Ovary (tissue), 9 donors: ENCODE measurements around the gene DYRK3. TPM values are rescaled to one million over a fixed set of nuclear protein-coding genes. Genes with fewer than 3 reads are reported as not detected.

ENCODE experiments used
- DNase-seq, 5 donors: peaks; one replicate each; pipeline ENCODE4 v3.0.0-alpha.2; 2019 to 2020
- H3K27ac ChIP-seq, 2 donors: fragments of 200-600 bp; one replicate each; pipeline versions ENCODE4 v1.5.1 to v1.8.0; 2019 to 2022
- H3K27me3 ChIP-seq: fragments of 200-600 bp; one replicate; pipeline ENCODE4 v1.8.0; 2022
- H3K36me3 ChIP-seq: fragments of 200-600 bp; sonication (generic); one replicate; pipeline ENCODE4 v1.5.1; 2019
- H3K4me1 ChIP-seq: one replicate; pipeline ENCODE4 v1.8.1; 2013; ENCODE audit warnings: mild to moderate bottlenecking, moderate library complexity; ENCODE audit not compliant: insufficient read depth
- H3K4me3 ChIP-seq: fragments of 200-600 bp; sonication (generic); one replicate; pipeline ENCODE4 v1.5.1; 2017
- H3K9me3 ChIP-seq, 2 donors: fragments of 200-600 bp in 1 of 2; sonication (generic) in 1 of 2; one replicate each; pipeline versions ENCODE4 v1.5.1 to v1.8.1; 2013 to 2019; ENCODE audit warnings: mild to moderate bottlenecking in 1 of 2, moderate library complexity in 1 of 2
- EP300 ChIP-seq: sonication (generic); formaldehyde crosslinking; IDR thresholded peaks from one replicate; pipeline ENCODE4 v1.6.1; 2017; ENCODE audit warnings: antibody characterized with exemption
- POLR2A ChIP-seq: fragments of 450-650 bp; IDR thresholded peaks from one replicate; pipeline ENCODE4 v1.6.1; 2017; ENCODE audit warnings: antibody characterized with exemption, mild to moderate bottlenecking, moderate library complexity
- WGBS, 3 donors: extraction: QIAGEN DNeasy Blood & Tissue Kit in 1 of 3; methylation state at CpG; one replicate each; pipeline versions ENCODE4 v1.1.5 to v1.1.7; 2013 to 2017; 5-methylcytosine and 5-hydroxymethylcytosine counted together
- intact Hi-C, 4 donors: fragments of 100-400 bp; cut with DNase I; formaldehyde crosslinking; loops; one replicate each; pipeline versions ENCODE4 v1.11.0 to v1.15.1; 2022 to 2023
- polyA plus RNA-seq, 2 donors: library from polyadenylated mRNA; stranded (reverse); fragments of 200-250 nt in 1 of 2; fragments of 350-450 nt in 1 of 2; fragmentation: Illumina TruSeq in 1 of 2; extraction: RNeasy Lipid Tissue Mini Kit (QIAGEN cat#74804) in 1 of 2; gene quantifications; one replicate each; pipeline ENCODE4 v1.2.3, GENCODE V29; 2013 to 2014
- total RNA-seq, 7 donors: library from RNA; depleted of rRNA in 2 of 7; stranded (reverse); fragments of >200 nt in 2 of 7; fragmentation: NEBNext Ultra II Directional in 3 of 7; extraction: Animal tissue kit (Norgen Biotek cat#: 25700) in 3 of 7; gene quantifications; one replicate each; pipeline versions ENCODE4 v1.1.0 to v1.2.4, GENCODE V29; 2016 to 2023
- TF ChIP-seq, protein P1 (sequence below), 3 donors: fragments of 450-650 bp in 2 of 3; fragments of 200-600 bp in 1 of 3; IDR thresholded peaks; one replicate each; pipeline versions ENCODE4 v1.5.1 to v1.8.0; 2016 to 2022; ENCODE audit warnings: antibody characterized with exemption in 3 of 3, mild to moderate bottlenecking in 1 of 3
- donor health status: DM: no; HTN: no; CAD: no; lungs with moderate emphysema.
- donor health status: DM: no; HTN: no; CAD: no.
- donor health status: Bipolar disorder and iron deficiency.
- donor health status: DM: yes; HTN: yes; CAD: no.
- donor health status: DM: no; HTN: no; CAD: no.
- donor health status: DM: yes; HTN: yes; CAD: no.

DYRK3 gene
- total and polyA plus RNA-seq, 9 donors: 5.5 to 16.2 (median 10.1) TPM

DNA sequence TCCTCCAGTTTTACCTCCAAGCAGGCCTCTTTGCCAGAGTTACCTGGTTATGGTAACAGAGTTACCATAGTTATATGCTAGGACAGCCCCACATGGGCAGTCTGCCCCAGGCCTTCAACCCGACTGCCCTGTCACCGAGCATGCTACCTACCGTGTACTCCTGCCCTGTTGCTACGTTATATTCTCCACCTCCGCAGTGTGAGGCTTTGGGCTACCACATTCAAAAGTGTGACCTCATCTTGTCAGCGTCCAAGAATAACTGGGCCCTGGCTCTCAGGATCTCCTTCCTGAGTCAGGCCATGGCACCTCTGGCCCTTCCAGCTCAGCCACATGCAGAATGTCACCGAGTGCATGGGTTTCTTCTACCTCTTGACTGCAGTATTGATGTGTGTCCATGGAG is 58.3 kb downstream of the DYRK3 start:
- H3K4me1 ChIP-seq: peaks cover 40% of the 10 kb centered on the region
- no peaks in the 10 kb centered on the region for H3K36me3 ChIP-seq
- 65 to 82% (median 65%) methylated on average over 7 of the region's 7 CpGs for WGBS, 3 donors
- no peak for DNase-seq
- no peaks in the 10 kb centered on the region for H3K9me3 ChIP-seq
- no peaks in the 10 kb centered on the region for H3K27me3 ChIP-seq
- H3K27ac ChIP-seq: peak overlapping the region in 1 of 2 donors; percentile 50
- intact Hi-C loops: no loop called here
- no peak overlapping the region for H3K4me3 ChIP-seq
- TF ChIP-seq EP300: no peak

DNA sequence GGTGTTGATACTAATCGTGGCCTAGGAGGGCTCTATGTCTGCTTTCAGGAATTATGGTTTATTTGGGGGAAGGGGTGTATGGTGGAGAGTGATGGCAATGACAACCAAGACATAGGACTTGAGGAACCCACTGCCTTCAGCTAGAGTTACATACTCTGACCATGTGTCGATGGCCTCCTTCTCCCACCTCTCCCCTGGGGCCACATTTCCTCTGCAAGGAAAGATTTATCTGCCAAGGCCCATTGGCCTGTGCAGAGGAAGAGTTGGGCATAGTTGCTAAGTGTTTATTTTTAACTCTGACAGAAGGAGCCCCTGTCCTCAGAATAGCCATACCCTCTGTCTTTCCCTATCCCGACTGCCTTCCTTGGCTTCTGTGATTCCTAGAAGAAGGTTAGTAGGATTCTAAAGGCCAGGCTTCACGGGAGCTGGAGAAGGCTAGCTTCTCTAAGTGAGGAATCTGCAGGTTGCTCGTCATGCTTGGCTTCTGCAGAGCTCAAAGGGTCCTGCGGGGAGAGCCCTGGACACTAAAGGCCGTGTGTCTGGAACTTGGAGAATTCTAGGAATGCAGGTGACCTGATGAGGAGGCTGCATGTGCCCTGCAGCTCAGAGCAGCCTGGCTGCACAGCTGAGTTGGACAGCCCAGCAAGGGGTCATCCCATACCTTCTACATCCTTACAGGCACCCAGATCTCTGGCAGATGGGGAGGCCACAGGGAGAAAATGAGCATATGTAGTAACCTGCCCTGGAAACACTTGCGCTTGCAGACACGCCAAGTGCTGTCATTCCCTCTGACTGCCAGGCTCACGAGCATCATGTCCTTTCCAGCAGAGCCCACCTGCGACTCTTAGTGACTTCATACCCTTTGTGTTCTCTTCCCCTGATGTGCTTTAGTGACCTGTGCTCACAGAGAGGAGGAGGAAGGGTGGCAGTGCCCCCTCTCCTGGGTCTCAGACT is 59.1 kb downstream of the DYRK3 start:
- TF ChIP-seq, protein P1, sequence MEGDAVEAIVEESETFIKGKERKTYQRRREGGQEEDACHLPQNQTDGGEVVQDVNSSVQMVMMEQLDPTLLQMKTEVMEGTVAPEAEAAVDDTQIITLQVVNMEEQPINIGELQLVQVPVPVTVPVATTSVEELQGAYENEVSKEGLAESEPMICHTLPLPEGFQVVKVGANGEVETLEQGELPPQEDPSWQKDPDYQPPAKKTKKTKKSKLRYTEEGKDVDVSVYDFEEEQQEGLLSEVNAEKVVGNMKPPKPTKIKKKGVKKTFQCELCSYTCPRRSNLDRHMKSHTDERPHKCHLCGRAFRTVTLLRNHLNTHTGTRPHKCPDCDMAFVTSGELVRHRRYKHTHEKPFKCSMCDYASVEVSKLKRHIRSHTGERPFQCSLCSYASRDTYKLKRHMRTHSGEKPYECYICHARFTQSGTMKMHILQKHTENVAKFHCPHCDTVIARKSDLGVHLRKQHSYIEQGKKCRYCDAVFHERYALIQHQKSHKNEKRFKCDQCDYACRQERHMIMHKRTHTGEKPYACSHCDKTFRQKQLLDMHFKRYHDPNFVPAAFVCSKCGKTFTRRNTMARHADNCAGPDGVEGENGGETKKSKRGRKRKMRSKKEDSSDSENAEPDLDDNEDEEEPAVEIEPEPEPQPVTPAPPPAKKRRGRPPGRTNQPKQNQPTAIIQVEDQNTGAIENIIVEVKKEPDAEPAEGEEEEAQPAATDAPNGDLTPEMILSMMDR (IDR thresholded peaks at IDR 0.05): no peak
- TF ChIP-seq POLR2A (no peak), EP300 (no peak)
- H3K4me1 ChIP-seq: peaks cover 42% of the 10 kb centered on the region

DNA sequence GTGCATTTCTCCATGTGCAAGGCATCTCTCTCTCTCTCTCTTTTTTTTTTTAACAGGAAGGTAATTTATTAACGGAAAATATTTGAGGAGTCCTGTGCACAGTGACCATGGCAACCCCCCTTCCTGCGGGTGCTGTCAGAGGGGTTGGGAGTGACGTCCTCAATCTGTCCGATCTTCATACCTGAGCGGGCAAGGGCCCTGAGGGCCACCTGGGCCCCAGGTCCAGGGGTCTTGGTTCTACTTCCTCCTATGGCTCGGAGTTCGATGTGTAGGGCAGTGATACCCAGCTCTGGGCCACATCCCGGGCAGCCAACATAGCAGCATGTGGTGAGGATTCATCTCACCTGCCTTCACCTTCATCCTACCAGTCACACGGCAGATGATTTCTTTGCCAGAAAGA is 60.4 kb downstream of the DYRK3 start:
- DNase-seq: no peak
- Histone ChIP-seq H3K27ac (no peak overlapping the region), H3K27me3 (no peaks in the 10 kb centered on the region), H3K4me1 (peaks cover 34% of the 10 kb centered on the region), H3K9me3 (no peaks in the 10 kb centered on the region), H3K4me3 (no peak overlapping the region), H3K36me3 (no peaks in the 10 kb centered on the region)
- intact Hi-C loops: no loop called here
- TF ChIP-seq EP300 (no peak), POLR2A (no peak)
- TF ChIP-seq, protein P1 (IDR thresholded peaks at IDR 0.05): no peak
- 84 to 91% (median 89%) methylated on average over 9 of the region's 9 CpGs for WGBS, 3 donors

More for the DNA sequence above, 59.1 kb downstream of the DYRK3 start:
- H3K27ac ChIP-seq: no peak overlapping the region
- no peak overlapping the region for H3K4me3 ChIP-seq
- intact Hi-C loops: no loop called here
- H3K27me3 ChIP-seq: no peaks in the 10 kb centered on the region
- WGBS, 3 donors: 67 to 73% (median 69%) methylated on average over 11 of the region's 11 CpGs
- no peak for DNase-seq
- H3K36me3 ChIP-seq: no peaks in the 10 kb centered on the region
- H3K9me3 ChIP-seq: no peaks in the 10 kb centered on the region

DNA sequence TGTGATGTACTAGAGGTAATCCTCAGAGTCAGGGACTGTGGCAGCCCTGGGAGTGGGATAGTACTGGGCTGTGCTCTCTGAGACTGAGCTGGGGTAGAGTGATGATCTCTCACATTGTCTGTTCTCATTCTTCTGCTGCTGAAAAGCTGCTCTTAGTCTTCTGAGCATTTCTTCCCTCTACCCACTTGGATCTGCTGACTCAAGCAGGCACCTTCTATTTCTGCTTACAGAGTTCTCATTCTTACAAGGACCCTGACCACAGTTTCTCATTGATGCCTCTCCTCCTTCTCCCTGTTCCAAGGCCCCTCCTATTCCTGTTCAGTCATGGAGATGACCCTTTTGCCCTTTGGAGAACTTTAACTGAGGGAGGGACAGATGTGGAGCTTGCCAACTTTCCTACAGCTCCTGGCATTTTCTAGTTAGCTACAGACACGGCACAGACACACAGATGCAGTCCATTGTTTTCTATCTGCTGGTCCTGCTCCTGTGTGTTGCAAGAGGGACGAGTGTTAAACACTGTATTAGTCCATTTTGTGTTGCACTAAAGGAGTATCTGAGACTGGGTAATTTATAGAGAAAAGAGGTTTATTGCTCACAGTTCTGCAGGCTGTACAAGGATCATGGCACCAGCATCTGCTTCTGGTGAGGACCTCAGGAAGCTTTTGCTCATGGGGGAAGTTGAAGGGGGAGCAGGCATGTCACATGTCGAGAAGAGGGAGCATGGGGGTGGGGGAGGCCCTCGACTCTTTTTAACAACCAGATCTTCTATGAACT is 61.7 kb downstream of the DYRK3 start:
- Histone ChIP-seq H3K27ac (no peak overlapping the region), H3K9me3 (no peaks in the 10 kb centered on the region), H3K36me3 (no peaks in the 10 kb centered on the region), H3K4me3 (no peak overlapping the region), H3K4me1 (peaks cover 25% of the 10 kb centered on the region), H3K27me3 (no peaks in the 10 kb centered on the region)
- intact Hi-C loops: no loop called here
- DNase-seq: no peak
- TF ChIP-seq POLR2A (no peak), EP300 (no peak)
- TF ChIP-seq, protein P1 (IDR thresholded peaks at IDR 0.05): no peak
- 75 to 79% (median 77%) methylated on average over 4 of the region's 4 CpGs for WGBS, 3 donors
